Effector CD8-positive, alpha-beta T cell (primary cell): ENCODE results near the gene NUDT16L1.

Experiments used
- DNase-seq: peaks from one replicate; lab custom pipeline; 2025; lab: John Stamatoyannopoulos, UW

Gene NUDT16L1

DNA sequence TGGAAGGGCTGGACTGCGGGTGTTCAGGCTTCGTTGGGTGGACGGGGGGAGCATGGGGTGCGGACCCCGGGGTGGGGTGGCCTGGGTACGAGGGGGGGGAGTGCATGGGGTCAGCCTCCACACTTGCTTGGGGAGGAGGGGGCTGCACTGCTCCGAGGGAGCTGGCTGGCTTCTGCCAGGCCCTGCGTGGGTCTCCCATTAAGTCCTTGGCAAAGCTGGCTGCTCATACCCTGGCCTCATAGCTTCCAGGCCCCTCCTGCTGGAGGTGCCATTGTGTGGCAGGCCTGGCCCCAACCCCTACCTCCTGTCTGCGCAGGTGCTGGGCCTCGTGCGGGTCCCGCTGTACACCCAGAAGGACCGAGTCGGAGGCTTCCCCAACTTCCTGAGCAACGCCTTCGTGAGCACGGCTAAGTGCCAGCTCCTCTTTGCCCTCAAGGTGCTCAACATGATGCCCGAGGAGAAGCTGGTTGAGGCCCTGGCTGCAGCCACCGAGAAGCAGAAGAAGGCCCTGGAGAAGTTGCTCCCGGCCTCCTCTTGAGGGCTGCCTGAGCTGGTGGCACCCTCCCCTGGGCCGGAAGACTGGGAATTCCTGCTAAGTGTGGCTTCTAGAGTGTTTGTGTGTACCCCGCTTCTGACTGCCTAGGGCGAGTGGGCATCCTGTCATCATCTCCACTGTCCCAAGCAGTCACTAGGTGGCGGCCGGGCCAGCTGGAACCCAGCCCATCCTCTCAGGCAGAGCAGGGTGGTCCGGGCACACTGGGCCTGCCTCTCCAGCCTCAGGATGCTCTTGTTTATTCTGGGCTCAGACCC is 1.5 kb downstream of the NUDT16L1 start:
- DNase-seq = no peak

DNA sequence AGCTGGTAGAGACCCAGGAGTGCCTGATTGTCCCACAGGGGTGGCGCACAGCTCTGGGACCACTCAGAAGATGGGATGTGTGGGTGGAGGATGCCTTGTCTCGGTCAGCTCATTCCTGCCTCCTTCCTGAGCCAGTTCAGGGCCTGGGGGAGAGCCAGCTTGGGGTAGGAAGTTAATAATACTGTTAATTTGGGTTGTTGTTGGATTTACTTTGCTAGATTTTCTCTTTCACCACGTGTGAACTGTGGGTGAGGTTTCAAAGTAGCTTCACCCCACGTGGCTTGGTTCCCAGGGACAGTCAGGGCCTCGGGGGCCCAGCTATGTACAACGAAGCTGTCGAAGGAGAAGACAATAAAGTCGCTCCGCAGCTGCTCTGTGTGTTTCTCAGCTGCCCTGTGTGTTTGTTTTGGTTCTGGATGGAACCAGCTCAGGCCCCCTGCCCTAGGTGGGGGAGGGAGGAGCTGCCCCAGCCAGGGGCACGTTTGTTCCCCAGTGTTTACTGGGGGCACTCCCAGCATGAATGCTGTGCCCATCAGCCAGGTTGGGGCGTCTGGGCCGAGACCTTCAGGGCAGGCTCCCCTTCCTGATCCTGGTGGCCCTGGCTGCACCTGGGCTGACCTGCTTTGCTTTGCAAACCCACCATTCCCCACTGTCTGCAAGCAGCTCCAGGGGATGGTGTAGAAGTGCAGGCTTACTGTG is 2.3 kb downstream of the NUDT16L1 start:
- no peak for DNase-seq

- no peak for DNase-seq
Observed at GRCh38 chr16:4696172-4696904, 3.0 kb downstream of the NUDT16L1 start.

DNA sequence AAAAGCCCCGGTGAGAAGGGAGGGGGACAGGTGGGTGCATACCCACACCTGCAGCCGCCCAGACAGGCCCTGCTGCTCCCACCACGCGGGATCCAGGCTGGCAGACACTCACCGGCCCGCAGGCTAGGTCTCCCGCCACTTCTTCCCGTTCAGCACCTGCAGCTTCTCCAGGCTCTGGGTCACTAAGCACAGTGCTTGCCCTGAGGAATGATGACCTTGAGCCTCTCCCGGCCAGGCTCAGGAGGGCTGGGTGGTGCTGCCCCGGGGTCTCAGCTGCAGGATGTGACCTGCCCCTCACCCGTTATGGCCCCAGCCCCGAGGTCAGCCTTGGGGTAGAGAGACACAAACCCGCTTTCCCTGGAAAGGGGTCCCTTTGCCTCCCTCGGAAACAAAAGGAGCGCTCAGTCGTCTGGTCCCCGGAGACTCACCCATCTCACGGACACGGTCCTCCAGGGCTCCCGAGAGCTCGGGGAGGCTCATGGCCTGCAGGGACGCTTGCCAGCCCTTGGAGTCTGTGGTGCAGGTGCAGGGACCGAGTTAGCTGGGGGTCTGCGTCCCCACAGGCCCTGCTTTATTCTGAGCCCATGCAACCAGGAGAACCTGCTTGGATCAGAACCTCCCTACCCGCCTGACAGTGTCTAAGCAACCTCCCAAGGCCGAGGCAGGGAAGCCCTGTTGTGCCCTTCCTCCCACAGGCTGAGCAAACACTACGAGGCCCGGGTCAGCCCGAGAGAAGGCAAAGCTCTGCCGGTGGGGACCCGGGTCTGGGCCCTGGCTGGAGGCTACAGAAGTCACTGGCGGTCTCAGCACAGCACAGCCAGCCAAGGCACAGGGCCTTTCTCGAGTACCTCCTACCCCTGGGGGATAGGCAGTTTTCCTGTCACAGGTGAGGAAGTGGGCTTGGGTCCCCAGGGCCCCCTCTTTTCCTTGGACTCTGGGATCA is 3.8 kb downstream of the NUDT16L1 start:
- DNase-seq = no peak

- no peak for DNase-seq
Observed at GRCh38 chr16:4697848-4698291, 4.5 kb downstream of the NUDT16L1 start.

DNA sequence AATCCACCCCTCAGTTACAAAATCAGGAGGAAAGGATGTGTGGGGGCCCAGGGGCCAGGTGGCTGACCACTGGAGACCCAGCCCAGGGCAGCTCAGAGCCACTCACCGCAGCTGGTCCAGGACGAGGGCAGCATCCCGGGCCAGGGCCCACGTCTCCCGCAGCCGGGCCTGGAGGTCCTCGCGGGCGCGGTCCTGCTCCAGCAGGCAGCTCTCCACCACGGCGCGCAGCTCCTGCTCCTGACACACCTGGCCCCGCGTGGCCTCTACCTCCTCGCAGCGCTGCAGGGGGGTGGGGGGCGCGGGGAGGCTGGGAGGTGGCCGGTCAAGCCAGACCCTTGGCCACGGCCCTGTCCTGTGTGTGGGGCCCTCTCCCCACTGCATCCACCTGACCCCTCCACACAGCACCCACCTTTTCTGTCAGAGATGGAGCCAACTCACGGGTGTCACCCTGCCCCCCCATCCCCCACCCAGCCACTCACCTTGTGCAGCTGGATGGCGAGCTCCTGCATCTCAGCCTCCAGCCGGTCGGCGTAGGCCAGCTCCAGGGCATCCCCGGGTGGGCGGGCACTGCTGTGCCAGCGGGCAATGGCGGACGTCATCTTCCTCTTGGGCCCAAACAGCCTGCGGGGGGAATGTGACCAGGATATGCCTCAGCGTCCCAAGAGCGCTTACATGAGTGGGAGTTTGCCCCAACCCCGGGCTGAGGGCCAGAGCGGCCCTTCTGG is 5.1 kb downstream of the NUDT16L1 start:
- DNase-seq = no peak

- no peak for DNase-seq
Observed at GRCh38 chr16:4699046-4699556, 5.7 kb downstream of the NUDT16L1 start.

DNA sequence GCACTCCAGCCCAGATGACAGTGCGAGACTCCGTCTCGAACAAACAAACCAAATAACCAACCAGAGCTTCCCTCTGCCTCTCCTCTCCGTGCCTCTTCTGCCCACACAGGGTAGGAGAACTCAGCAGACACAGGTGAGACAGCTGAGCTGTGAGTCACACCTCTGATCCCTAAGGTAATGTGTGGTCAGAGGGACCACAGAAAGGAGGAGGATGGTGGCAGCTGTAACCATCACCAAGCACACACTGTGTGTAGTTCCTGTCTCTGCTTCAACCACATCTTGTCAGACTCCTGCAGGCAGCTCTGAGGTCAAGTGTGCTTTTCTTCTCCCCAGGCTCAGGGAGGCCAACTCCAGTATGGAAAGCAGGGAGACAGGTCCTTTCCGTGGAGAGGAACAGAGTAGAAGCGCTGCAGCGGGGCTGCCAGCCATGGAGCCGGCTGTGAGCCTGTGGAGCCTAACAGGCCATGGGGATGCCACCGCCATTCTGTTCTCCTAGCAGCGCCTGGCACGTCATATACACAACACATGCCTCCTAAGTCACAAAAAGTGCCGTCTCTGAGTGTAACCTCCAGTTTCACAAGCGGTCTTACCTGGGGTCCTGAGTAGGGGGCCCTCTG is 7.1 kb downstream of the NUDT16L1 start:
- DNase-seq = no peak

GRCh38 chr16:4700997-4701743 is 7.8 kb downstream of the NUDT16L1 start:
- no peak for DNase-seq

- DNase-seq = no peak
Observed at GRCh38 chr16:4701791-4702465, 8.6 kb downstream of the NUDT16L1 start.

- no peak for DNase-seq
Observed at GRCh38 chr16:4702466-4702808, 9.1 kb downstream of the NUDT16L1 start.

DNA sequence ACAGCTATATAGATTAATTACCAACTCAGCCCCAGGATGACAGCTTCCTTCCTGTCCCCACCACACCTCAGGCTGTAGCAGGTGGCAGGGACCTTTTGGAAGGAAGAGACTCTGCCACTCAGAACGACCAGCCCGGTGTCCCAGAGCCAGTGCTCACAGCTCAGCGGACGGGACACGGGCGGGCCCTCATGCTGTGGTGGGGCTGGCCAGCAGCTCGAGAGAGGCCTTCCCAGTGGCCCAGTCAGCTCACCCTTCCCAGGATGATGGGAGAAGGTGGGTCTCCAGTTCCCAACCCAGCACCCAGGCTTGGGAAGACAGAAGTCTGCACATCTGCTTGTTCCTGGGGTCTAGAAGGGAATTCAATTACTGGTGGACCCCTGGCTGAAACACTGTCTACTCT is 10.5 kb downstream of the NUDT16L1 start:
- no peak for DNase-seq

GRCh38 chr16:4704491-4704890 is 11.1 kb downstream of the NUDT16L1 start:
- no peak for DNase-seq

- no peak for DNase-seq
Observed at GRCh38 chr16:4704913-4705312, 11.6 kb downstream of the NUDT16L1 start.

GRCh38 chr16:4706871-4707270 is 13.5 kb downstream of the NUDT16L1 start:
- no peak for DNase-seq

- DNase-seq = no peak
Observed at GRCh38 chr16:4709481-4709880, 16.1 kb downstream of the NUDT16L1 start.

GRCh38 chr16:4713663-4714501 is 20.5 kb downstream of the NUDT16L1 start:
- DNase-seq = no peak

DNA sequence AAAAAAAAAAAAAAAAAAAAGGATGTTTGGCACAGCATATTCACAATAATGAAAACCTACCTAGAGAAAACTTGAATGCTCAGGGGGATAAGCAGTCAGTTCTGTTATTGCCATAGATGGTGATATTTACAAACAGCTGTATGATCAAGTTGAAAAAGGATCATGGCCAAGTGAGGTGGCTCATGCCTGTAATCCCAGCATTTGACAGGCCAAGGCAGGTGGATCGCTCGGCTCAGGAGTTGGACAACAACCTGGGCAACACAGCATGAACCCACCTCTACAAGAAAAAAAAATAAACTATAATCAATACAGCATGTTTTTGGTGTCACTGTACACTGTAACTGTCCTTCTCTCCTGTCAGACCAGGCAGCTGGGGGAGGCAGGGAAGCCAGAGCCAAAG is 21.6 kb downstream of the NUDT16L1 start:
- no peak for DNase-seq
